NCI-H774 (cell line): ENCODE results near the gene CNTFR.
A peak's percentile ranks its signal among the peaks of the same experiment; 100 is the strongest.
"Not testable (repeated sequence)": the region's sequence is repeated elsewhere in the genome, so short reads cannot be mapped to it uniquely, and the experiment has no call there.

Experiments used
- DNase-seq: peaks from one replicate; lab custom pipeline; 2025; lab: John Stamatoyannopoulos, UW

CNTFR gene

DNA sequence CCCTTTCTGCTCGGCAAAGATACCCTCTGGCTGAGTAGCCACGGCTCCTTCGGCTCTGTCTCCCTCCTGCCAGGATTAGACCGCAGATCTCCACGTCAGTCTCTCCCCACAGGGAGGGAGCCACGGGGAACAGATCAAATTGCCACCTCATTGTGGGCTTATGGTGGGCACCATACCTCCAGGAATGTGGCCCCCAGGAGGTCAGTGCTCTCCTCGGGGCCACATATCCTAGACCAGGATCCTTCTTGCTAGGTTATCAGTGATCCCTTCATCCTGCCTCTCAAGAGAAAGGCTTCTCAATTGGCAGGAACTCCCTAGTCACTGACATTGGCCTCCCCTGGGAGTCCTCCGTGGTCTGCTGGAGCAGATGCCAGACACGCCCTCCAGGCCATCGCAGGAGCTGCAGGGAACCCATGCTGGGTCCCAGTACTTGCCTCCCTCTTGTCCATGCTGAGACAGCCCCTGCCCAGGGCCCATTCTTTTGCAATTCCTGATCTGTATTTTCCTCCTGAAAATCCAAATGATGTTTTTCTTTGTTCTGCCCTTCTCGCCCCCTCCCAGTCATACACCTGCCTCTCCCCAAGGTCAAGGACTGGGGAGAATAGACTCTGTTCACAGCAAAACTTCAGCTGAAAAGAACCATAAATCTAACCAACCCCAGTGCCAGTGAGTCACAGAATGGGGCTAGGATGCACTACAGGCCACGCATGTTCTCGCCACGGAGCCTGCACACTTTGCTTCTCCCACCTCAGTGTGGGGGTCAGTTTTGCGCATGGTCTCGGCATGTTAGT is 35.1 kb downstream of the CNTFR start:
- DNase-seq, result no peak

GRCh38 chr9:34553511-34554021 is 36.0 kb downstream of the CNTFR start:
- no peak for DNase-seq

GRCh38 chr9:34552986-34553385 is 36.5 kb downstream of the CNTFR start:
- DNase-seq, result no peak

GRCh38 chr9:34552606-34552981 is 36.9 kb downstream of the CNTFR start:
- no peak for DNase-seq

DNA sequence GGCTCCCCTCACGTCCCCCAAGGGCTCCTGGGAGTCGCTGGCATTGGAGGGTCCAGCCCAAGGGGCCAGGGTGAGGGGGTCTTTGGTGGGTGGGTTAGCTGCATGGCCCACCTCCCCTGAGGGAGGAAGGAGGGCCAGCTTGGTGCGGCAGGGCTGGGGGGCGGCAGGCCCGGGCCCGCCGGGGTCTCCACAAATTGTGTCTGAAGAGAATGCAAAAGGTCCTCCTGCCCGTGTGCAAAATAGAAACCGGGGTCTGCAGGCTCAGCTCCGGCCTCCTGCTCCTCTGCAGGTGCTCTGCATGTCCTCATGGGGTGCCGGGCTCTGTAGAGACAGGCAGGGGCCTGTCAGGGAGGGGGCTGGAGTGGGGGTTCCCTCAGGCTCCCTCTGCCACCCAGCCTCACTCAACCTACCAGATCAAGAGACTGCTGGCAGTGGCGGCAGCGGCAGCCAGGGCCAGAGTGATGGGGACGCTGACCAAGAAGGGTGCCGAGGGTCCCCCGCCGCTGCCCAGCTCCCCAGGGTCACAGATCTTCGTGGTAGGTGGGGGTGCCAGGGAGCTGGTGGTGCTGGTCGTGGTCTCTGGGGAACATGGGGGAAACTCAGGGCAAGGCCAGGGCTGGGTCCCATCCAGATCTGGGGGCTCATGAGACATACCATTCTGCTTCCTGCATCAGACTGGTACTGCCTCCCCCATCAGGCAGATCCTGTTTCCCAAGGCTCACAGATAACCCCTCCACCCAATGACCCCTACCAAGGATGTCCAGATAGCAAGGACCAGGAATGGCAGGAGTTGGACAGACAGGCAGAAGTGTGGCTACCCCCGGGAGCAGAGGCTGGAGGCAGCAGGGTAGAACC is 37.5 kb downstream of the CNTFR start:
- no peak for DNase-seq

- no peak for DNase-seq
These were observed 38.7 kb downstream of the CNTFR start for GRCh38 chr9:34550681-34551270.

DNA sequence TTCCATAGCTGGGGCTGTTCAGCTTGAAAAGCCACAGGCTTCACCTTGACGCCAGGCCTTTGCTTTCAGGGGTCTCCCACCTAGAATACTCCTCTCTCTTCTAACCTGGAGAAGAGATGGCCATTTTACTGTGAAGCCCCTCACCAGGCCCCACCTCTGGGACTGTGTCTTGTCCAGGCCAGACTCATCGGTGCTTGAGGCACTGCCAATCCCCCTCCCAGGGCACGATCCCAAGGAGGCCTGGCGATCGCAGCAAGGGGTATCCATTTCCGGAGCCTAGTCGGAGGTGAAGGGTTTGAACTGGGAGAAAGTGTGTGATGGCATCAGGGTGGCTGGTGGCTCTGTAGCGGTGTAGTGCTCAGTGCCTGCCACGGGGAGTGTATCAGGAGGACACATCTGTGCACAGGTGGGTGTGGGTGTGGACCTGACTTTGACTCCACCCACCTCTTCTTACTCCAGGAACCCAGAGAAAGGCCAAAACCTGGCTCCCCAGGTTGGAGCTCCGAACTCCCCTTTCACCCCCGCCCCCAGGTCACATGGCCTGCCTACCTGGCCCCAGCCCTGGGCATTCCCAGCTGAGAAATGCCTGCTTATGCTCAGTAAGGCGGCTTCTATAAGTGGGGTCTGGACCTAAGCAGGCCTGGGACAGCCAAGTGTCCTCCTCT is 39.4 kb downstream of the CNTFR start:
- DNase-seq, result no peak

DNA sequence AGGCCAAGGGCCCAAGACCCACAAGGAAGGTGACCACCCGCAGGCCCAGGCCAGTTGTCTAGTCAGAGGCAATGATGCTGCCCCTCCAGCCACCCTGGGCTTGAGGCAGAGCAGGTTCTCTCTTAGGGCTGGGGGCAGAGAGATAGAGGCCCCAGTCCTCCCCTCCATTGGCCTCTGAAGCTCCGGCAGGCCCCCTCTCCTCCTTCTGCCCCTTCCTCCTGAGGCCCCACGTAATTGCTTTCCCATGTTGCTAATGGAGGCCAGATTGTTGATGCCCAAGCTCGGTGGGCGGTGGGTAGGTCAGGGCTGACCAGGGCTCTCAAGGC is 40.2 kb downstream of the CNTFR start:
- DNase-seq, result no peak

GRCh38 chr9:34547960-34548611 is 41.4 kb downstream of the CNTFR start:
- peak; percentile 9 for DNase-seq

DNA sequence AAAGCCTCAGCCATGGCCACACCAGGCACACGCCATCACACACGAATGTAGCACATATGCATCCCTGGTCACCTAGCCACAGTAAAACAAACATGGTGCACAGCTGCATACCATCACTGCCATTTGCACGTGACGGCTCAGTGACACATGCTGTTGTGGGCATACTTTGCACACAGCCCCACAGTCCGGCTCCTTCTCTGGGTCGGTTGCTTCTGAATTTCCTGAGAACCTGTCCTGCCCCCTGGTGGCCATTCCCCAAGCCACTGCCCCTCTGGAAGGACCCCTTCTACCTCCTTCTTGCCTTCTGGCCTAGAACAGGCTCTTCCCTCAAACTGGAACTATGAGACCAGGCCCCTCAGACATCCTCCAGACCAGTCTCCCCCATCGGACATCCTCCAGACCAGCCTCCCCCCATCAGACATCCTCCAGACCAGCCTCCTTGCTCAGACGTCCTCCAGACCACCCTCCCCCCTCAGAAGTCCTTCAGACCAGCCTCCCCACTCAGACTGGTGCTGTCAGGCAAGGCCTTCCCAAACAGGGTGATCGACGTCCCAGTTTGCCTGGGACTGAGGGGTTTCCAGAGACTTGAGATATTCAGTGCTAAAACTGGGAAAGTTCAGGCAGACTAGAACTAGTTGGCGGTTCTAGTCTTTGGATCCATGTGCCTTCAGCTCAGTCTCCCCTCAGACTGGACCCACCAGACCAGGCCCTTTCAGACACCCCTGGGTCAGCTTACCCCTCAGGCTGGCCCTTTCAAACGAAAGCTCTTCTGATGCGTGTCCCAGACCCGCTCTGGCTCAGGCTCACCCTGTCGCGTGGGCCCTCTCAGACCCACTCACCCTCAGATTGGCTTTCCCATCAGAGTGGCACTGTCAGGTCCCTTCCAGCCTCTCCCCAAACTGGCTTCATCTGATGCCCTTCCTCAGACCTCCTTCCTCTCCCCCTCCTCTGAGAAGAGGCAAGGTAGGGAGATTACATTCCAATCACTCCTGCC is 42.4 kb downstream of the CNTFR start:
- DNase-seq, result peak; percentile 10

- no peak for DNase-seq
These were observed 43.3 kb downstream of the CNTFR start for GRCh38 chr9:34546102-34546833.

DNA sequence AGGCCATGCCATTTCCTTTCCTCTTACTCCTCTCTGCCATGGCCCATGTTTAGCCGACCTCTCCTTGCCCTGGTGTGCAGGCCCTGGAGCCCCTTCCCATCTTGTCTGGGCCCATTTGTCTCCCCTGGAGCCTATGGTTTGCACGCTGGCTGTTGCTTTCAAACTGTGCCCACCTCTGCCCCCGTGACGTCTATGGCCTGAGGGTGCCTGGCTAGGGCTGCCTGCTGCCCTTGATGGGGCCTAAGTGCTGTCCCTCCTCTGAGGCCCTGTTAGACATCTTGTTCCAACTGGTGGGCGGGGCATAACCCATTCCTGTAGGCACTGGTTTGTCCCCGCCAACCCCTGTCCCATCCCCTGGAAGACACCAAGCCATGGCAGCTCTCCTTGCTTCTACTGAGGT is 44.0 kb downstream of the CNTFR start:
- no peak for DNase-seq

GRCh38 chr9:34544035-34544434 is 45.5 kb downstream of the CNTFR start:
- no peak for DNase-seq

DNA sequence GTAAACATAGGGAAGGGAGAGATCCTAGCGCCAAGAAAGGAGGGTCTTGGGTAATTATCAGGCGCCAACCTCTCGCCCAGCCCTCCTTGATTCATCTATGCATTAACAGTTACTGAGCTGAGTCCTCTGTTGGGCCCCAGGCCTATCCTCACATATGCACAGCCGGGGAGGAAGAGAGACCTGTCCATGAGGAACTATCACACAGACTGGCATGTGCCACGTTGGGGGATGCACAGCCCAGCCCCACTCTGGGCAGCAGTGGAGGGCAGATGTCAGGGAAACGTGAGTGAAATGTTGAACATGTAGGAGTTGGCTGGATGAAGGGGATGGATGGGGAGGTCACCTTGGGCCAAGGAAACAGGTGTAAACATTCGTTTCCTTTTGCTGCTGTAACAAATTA is 48.0 kb downstream of the CNTFR start:
- no peak for DNase-seq

GRCh38 chr9:34540827-34541226 is 48.7 kb downstream of the CNTFR start:
- no peak for DNase-seq

DNA sequence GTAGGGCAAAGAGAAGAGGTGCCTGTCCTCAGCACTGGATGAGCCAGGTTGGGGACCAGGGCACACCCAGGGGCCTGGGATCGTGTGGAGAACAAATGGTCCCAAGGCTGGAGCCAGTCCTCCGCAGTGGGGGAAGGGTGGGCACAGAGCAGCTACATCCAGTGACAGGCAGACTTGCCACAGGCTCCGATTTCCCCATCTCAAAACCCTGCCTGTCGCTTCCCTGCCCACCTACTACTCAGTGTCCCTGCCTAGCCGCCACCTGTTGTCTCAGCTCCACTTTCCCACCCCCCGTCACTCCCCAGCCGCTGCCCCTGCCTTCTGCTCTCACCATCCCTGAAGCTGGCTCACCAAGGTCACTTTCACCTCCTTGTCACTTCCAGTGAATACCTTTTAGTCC is 52.8 kb downstream of the CNTFR start:
- no peak for DNase-seq

- DNase-seq, result not testable (repeated sequence)
These were observed 57.5 kb downstream of the CNTFR start for GRCh38 chr9:34532041-34532440.

GRCh38 chr9:34526026-34526425 is 63.5 kb downstream of the CNTFR start:
- DNase-seq, result no peak

- no peak for DNase-seq
These were observed 65.2 kb downstream of the CNTFR start for GRCh38 chr9:34524349-34524748.
